ENCODE results near the gene RPL27.

The RPL27 gene

DNA sequence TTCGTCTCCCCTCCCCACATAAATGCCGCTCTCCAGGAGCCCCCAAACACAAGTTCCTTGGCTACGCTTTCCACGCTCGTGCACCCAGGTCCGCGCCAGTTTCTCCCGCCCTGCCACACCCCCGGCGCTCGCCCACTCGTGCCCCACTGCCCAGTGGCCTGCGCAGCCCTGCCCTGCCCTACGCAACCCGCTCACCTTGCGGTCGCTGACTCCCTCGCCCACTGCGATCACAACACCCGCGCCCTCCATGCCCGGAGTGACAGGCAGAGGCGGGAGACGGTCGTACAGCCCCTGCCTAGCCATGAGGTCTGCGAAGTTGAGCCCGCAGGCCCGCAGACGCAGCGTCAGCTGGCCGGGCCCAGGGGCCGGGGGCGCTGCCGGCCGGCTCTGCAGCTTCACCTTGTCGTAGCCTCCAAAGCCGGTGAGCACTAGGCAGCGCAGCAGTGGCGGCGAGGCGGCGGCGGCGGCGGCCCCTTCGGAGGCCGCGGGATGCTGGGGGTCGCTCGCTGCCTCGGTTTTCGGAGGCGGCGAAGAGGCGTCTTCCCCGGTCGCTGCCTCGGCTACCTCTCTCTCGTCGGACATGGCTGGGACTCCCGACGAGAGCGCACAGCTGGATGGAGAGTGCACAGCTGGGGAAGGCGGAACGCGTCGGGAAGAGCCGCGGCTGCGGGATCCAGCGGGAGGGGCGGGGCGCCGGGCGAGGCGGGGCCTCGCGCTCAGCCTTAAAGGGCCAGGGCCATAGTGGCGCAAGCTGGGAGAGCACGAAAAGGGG is 23.7 kb downstream of the RPL27 start, which contains the start of gene VAT1:
Gene VAT1 (minus strand): TSS at position 645 of the 772 bp plus-strand sequence. CDS start 63 bp downstream, at position 582.
- DNase-seq, result peak; percentile 93

DNA sequence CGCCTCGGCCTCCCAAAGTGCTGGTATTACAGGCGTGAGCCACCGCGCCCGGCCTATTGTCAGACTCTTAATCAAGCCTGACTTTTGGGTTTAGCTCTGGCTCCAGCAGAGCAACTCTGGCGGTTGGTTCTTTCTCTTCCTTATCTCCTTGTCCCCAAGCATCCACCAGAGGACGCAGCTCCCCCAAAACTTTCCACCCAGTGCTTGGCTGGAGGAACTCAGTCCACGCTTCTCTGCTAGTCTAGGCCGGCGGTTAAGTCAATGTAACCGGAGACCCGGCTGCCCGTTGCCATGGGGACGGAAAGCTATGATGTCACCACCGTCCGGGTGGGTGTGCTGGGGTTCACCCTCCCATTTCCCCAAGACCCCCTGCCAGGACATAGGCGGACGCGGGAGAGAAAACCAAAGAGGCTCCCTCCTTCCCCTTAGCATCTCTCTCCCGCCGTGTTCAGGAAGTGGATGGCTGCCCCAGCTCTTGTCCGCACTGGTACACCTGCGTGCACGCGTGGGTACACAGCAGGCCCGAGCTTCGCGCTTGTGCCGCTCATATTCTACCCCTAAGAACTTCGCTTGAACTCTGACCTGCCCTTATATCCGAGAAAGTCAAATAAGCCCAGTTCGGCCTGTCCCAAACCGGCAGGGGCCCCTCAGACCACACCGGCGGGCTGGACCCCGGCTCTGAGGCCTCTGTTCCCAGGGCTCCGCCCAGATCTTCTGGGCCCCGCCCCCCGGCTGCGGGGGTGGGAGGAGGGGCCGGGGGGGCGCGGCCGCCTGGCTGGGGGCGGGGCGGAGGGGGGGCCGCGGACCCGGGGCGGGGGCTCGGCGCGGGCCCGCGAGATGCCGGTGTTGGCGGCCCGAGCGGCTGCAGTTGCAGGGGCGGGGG is 26.4 kb downstream of the RPL27 start, which contains the start of gene RND2:
Gene RND2 (plus strand): TSS at position 825 of the 883 bp plus-strand sequence. CDS start 117 bp downstream, outside the sequence.
- DNase-seq, result peak; percentile 96

DNA sequence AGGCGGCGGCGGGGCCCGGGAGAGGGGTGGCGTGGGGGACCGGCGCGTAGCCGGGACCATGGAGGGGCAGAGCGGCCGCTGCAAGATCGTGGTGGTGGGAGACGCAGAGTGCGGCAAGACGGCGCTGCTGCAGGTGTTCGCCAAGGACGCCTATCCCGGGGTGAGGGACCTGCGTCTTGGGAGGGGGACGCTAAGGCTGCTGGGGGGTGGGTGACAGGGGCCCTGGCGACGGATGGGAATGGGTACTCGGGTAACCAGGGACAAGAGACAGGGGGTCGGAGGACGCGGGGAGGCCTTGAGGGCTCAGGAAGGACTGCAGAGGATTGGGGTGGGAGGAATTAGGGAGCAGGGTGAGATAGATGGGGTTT is 27.1 kb downstream of the RPL27 start:
- peak; percentile 43 for DNase-seq

DNA sequence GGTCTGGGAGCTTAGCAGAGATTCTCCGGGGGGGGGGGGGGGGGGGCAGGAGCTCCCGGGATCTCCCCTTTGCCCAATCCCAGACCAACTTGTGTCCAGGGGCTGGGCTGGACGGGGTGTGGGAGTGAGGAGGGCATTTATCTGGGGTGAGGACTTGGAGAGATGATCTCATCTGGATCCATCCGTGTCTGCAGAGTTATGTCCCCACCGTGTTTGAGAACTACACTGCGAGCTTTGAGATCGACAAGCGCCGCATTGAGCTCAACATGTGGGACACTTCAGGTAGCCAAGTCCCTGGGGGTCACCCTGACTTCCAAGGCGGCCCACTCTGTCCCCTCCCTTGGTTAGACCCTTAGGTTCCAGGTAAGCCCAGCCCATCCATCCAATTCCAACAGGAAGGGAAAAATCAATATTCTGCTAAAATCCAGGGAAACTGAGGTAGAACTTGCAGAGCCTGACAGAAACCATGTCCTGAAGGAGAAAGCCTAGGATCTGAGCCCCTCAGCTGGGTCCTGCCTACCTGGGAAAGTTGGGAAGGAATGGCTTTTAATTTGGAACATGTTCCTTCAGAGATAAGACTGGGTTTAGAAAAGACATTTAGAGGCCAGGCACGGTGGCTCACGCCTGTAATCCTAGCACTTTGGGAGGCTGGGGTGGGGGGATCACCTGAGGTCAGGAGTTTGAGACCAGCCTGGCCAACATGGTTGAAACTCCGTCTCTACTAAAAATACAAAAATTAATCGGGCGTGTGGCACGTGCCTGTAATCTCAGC is 27.7 kb downstream of the RPL27 start:
- DNase-seq, result no peak

DNA sequence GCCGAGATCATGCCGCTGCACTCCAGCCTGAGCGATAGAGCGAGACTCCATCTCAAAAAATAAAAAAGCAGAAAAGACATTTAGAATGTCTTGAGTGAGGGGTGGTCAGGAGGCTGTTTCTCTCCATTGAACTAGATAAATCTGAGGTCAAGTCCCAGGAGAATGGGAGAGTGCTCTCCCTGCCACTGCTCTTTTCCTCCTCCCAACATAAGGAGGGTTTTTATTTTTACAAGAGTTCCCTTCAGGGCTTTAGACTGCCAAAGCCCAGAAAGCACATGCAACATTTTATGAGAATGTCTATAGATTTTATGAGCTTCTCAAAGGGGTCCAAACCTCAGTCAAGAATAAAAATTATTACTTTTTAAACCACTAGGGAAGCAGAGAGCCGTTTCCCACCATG is 28.4 kb downstream of the RPL27 start:
- peak; percentile 28 for DNase-seq

DNA sequence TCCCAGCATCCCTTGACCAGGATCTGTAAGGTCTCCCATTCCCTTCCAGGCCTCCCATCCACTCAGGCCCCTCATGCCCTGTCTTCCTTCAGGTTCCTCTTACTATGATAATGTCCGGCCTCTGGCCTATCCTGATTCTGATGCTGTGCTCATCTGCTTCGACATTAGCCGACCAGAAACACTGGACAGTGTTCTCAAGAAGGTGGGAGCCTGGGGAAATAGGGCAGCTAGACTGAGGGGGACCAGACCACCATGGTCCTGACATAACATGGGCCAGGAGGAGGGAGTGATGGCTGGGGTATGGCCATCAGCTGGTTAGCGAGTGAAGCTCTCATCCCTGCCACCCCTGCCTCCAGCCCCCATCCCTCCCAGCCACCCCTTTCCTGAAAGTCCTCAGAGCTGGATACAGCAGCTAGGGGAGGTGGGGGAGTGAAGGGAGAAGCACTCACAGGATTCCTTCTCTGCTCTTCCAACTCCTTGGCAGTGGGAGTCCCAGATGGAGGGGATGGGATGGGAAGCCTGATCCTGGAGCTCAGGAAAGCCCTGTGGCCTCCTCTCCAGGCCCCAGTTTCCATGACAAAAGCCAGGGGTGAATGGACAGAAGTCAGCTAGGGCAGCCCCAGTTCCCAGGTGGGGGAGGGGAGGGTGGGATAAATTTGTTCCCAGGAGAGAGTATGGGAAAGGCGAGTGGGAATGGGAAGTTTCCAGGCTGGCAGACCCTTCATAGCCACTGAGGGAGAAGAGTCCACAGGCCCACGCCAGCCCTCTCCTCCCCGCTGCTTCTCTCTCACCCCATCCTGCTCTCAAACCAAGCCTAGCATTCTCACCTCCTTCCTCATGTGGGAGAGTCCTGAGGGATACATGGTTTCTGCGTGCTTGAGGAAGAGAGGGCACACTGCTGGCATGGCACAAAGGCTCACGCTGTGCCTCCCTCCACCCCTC is 29.1 kb downstream of the RPL27 start:
- DNase-seq, result no peak

DNA sequence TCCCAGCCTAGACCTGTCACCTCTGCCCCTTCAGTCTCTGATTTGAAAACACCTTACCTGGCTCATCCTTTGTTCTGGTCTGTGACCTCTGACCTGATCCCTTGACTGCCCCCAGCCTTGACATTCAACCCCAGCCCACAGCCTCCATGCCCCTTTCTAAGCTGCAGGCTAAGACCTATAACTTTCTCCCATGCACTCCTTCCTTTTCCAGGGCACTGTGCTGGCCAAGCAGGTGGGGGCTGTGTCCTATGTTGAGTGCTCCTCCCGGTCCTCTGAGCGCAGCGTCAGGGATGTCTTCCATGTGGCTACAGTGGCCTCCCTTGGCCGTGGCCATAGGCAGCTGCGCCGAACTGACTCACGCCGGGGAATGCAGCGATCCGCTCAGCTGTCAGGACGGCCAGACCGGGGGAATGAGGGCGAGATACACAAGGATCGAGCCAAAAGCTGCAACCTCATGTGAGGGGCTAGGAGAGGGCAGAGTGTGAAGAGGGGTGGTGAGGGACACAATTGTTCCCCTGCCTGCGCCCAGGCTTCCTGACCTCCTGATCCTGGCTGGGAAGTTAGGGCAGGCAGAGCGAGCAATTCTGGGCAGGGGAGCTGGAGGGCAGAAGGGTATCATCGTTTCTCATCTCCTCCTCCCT is 30.1 kb downstream of the RPL27 start:
- DNase-seq, result no peak

DNA sequence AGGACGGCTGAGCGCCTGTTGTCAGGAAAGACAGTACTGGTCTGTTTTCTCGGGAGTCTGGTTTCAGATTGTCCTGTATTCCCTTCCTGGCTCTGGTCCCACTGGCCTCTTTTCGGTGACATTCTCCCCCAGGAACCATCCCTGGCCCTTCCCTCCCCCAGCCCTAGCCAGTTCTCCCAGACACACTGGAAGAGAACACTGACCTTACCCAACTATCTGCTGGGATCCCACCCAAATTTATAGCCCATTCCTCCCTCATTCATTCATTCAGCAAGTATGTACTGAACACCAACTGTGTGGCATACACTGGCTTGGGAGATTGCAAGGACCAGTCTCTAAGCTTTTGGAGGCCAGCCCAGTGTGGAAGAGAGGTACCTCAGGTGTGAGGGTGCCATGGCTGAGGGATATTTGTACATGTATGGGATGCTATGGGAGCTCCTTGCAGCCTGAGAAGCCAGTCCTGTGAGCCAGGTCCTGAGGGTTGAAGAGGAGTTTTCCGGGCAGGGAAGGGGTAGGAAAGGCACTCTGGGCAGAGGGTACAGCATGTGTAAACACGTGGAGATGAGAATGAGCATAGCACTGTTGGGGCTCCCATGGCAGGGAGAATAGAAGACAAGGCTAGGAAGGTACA is 32.0 kb downstream of the RPL27 start:
- no peak for DNase-seq

DNA sequence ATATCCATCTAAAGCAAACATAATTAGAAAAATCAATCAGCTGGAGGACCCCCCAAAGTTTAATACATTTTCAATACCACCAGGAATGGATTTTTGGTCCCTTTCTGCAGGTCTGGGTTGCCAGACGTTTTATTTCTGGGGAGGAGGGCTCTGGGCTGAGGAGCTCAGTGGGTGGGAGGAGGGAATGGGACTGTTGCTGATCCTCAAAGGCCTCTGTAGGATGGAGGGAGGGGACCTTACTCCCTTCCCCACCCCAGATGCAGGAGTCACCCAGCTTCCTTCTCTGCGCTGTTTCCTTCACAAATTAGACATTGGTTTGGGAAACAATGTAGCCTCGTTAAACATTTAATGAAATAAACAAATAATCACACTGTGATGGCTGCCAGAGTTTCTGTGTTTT is 33.4 kb downstream of the RPL27 start:
- no peak for DNase-seq

DNA sequence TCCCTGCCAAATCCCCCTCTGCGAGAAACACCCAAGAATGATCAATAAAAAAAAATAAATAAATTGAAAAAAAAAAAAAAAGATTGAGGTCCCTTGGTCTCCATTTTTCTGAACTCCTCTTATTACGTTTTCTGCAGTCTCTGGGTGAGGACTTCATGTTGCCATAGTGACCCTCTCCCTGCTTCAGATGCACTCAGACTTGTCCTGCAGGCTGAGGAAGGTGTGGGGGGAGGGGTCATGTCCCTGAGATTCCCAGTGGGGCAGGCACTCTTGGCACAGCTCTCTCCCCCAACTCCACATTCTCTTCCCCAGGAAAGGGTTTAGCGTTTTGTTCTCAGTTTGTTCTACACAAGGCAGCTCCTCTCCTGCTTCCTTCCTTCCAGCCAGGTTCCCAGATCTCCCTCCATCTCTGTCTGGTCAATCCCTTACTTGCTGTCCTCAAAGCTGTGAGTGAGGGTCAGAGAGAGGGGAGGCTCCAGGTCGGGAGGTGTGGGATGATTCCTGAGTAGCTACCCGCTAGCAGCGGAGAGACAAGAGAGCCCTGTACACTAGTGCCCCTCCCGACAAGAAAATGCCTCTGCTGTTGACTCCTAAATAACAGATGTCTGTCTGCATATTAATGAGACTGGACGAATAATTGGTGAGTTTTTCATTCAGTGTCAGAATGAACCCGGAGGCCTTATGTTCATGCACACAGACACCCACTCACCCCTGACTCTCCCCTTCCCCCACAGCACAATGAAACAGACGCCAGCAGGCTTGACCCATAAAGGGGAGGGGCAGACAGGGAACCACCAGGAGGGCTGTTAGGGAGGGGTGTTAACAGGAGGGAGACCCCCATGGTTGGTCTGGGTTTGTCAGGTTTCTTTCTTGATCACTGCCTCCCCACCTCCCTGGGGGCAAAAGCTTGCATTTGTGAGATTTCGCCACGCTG is 36.0 kb downstream of the RPL27 start:
- peak; percentile 82 for DNase-seq

DNA sequence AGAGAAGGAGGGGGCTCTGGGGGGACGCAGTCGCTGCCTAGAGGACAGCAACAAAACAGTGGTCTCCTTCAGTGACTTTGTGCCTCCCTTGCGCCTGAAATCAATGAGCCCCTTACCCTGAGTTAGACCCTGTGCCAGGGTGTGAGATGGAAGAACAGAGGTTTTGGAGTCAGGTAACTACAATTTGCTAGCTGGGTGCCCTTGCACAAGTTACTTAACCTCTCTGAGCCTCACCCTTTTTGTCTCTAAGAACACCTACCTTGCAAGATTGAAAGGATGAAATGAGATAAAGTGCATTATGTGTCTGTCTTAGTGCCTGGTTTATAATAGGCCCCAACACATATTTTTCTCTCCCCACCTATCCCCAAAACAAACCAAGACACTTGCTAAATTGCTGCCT is 36.7 kb downstream of the RPL27 start:
- no peak for DNase-seq

DNA sequence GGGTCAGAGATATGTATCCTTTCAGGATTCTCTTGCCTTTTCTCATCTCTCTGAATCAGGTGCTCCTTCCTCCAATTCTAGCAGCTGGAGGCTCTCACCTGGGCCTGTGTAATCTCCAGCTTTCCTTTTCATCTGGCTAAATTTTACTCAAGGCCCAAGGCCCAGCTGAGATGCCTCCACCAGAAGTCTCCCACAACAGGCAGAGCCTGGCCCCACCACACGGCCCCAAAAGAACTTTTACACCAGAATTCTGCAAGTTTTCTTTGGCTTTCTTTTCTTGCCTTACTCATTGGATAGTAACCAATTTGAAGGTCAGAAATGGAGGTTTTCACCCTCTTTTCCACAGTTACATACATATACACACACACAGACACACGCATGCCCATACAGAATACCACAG is 41.4 kb downstream of the RPL27 start:
- DNase-seq, result no peak

DNA sequence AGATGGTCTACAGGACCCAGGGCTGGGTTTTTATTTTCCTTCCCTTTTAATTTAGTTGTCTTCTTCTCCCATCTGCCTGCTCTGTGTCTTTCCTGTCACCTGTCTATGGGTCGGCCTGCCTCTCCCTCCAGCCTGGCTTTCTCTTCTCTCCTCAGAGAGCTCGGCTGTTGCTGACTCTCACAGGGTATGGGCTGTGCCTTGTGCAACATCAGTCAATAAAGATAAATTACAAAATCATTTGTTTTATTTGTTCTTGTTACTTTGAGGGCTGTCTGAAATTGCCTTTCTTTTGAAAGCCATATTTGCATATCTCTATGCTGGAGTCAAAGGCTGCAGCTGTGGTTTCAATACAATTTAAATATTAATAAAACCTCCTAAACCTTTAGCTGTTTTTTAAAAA is 42.4 kb downstream of the RPL27 start:
- DNase-seq, result no peak

DNA sequence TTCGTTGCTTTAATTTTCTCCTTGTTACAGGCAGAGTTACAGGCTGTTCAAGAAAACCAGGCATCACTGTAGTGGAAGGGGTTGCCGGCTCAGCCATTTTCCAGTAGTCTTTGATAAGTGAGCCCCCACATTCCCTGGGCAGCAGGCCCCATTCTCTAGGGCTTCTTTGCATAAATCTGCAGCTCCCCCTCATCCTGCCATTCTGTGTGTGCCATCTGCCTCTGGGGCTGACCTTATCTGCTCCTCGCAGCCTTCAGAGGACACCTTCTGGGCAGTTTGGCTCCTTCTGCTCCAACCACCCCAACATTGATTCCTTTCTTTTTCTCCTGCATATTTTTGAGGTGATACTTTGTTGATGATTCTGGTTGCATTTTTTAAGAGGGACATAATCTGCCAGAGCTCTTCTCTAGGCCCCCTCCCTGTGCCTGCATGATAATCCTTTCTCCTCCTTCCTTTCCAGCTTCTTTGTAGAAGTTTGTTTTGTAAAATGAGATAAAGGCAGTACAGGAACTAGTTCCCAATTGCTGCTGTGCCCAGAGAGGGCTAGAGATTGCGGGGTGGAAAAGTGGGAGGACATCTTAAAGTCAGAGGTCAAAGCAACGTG is 43.9 kb downstream of the RPL27 start:
- DNase-seq, result peak; percentile 32

DNA sequence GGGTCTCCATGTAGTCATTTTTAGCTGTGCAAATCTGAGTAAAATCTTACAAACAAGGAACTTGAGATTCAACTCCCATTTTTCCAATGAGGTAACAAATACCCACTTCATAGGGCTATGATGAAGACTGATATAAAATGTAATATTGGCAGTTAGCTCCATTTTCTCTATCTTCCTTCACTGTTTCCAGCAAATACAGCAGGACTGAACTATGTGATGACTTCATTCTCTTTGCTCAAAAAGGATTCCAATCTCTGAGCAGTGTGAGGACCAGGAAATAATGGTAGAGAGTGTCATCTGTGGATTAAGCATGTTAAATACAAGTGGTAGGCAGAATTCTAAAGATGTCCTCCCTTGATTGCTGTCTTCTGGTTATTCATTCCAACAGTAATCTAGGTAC is 45.1 kb downstream of the RPL27 start:
- DNase-seq, result no peak

DNA sequence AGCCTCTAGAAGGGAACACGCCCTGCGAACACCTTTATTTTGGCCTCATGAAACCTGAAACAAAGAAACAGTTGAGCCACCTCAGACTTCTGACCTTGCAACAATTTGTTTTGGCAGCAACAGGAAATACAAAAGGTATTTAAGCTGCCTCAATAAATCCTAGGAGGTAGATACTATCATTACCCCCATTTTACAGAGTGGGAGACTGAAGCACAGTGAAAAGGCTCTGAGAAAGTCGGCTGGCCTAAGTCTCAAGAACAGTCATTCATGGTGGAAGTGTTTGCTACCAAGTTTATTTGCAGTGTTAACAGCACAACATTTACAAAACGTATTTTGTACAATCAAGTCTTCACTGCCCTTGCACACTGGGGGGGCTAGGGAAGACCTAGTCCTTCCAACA is 45.8 kb downstream of the RPL27 start:
- no peak for DNase-seq

DNA sequence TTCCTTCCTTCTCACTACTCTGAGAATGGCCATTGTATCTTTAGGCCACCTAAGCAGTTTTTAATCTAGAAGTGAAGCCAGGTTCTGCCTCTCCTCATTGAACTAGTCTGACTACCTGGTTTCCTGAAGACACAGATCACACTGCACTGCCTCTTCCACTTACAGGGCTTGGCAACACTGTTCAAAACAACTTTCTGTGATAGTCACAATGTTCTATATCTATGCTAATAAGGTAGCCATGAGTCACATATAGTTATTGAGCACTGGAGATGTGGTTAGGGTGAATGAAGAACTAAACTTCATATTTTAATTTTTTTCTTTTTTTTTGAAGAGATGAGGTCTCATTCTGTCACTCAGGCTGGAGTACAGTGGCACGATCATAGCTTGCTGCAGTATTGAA is 53.8 kb downstream of the RPL27 start:
- DNase-seq, result no peak
